Transverse colon (tissue), 4 donors: Measurements from ENCODE around the gene SNX11. TPM values are rescaled to one million over a fixed set of nuclear protein-coding genes. Genes with fewer than 3 reads are reported as not detected.

ENCODE experiments used
- DNase-seq: peaks from one replicate; pipeline ENCODE4 v3.0.0-alpha.2; 2019
- H3K27ac ChIP-seq, 4 donors: fragments of 200-600 bp; sonication (generic); 2 replicates each; pipeline ENCODE4 v1.5.1; 2016 to 2018; ENCODE audit warnings: inconsistent platforms in 4 of 4
- H3K27me3 ChIP-seq: fragments of 200-600 bp; sonication (generic); 2 replicates; pipeline ENCODE4 v1.5.1; 2017; ENCODE audit warnings: inconsistent platforms
- H3K36me3 ChIP-seq, 4 donors: fragments of 200-600 bp; sonication (generic); 2 replicates each; pipeline ENCODE4 v1.5.1; 2017 to 2019; ENCODE audit warnings: inconsistent platforms in 4 of 4
- H3K4me1 ChIP-seq, 4 donors: fragments of 200-600 bp; sonication (generic); 2 replicates each; pipeline ENCODE4 v1.5.1; 2017 to 2020; ENCODE audit warnings: inconsistent platforms in 4 of 4
- H3K4me3 ChIP-seq, 4 donors: fragments of 200-600 bp; sonication (generic); 1 replicate in 1 of 4; 2 replicates in 3 of 4; pipeline versions ENCODE4 v1.5.1 to v1.6.1; 2017 to 2019; ENCODE audit warnings: inconsistent platforms in 4 of 4
- H3K9me3 ChIP-seq, 2 donors: fragments of 200-600 bp; sonication (generic); 2 replicates each; pipeline ENCODE4 v1.5.1; 2017 to 2019; ENCODE audit warnings: inconsistent platforms in 2 of 2
- EP300 ChIP-seq: sonication (generic); formaldehyde crosslinking; IDR thresholded peaks from one replicate; pipeline ENCODE4 v1.6.1; 2017; ENCODE audit warnings: antibody characterized with exemption, low read depth
- POLR2A ChIP-seq: fragments of 450-650 bp; IDR thresholded peaks from one replicate; pipeline ENCODE4 v1.6.1; 2016; ENCODE audit warnings: antibody characterized with exemption, mild to moderate bottlenecking, moderate library complexity
- POLR2AphosphoS5 ChIP-seq, 3 donors: sonication (generic); formaldehyde crosslinking; IDR thresholded peaks; one replicate each; pipeline ENCODE4 v1.6.1; 2016; ENCODE audit warnings: antibody characterized with exemption in 3 of 3
- WGBS, 2 donors: methylation state at CpG; one replicate each; pipeline ENCODE4 v1.1.5; 2018; ENCODE audit warnings: low coverage in 1 of 2; 5-methylcytosine and 5-hydroxymethylcytosine counted together
- in situ Hi-C, 4 donors: fragments of 200-750 bp; cut with MboI; loops; one replicate each; pipeline versions ENCODE4 v1.15.0 to v1.15.1; 2017; ENCODE audit warnings: low sequenced_read_pairs in 3 of 4, low pct_ligation_motif_present in 1 of 4, low pct_unique_long_range_greater_than_20kb in 1 of 4
- intact Hi-C: fragments of 100-400 bp; cut with DNase I; formaldehyde crosslinking; loops from one replicate; pipeline ENCODE4 v1.15.1; 2023; ENCODE audit warnings: low total_unique reads
- total RNA-seq, 4 donors: library from RNA; depleted of rRNA; stranded (reverse); fragments of >200 nt; gene quantifications; one replicate each; pipeline ENCODE4 v1.1.0, GENCODE V29; 2016
- TF ChIP-seq, protein P1 (sequence below), 5 experiments: fragments of 200-600 bp in 3 of 5; fragments of 450-650 bp in 2 of 5; sonication (generic) in 3 of 5; IDR thresholded peaks; 1 replicate in 2 of 5; 2 replicates in 3 of 5; pipeline ENCODE4 v1.5.1; 2016 to 2017; ENCODE audit warnings: antibody characterized with exemption in 5 of 5, inconsistent platforms in 3 of 5, mild to moderate bottlenecking in 2 of 5, moderate library complexity in 1 of 5

The SNX11 gene
- total RNA-seq, 4 donors from 2014 or later = 2.0 to 24.3 (median 14.1) TPM

- Histone ChIP-seq H3K27me3 (no peaks in the 10 kb centered on the region), H3K27ac (peak overlapping the region; percentile 57 to 81 (median 73)), H3K4me3 (no peak overlapping the region), H3K9me3 (no peaks in the 10 kb centered on the region), H3K36me3 (no peaks in the 10 kb centered on the region), H3K4me1 (peaks cover 0 to 60% (median 12%) of the 10 kb centered on the region in 4 donors)
- intact Hi-C loops (no loop called here), in situ Hi-C loops (loop anchor here in 1 of 4 donors (10.0 kb wide), 1 partner anchor 59 kb away; the partner anchor contains the start of gene COPZ2)
- 58 to 62% methylated on average over 7 to 11 of the region's 11 CpGs for WGBS, 2 donors
- peak; percentile 23 for DNase-seq
- no peak for TF ChIP-seq POLR2A
- TF ChIP-seq POLR2AphosphoS5 (IDR thresholded peaks at IDR 0.05) = no peak
Observed at GRCh38 chr17:48093341-48094045, 14.1 kb upstream of the SNX11 start.

- Histone ChIP-seq H3K27me3 (no peaks in the 10 kb centered on the region), H3K27ac (peak overlapping the region in 1 of 4 donors; percentile 13), H3K9me3 (no peaks in the 10 kb centered on the region), H3K4me1 (peaks cover 0 to 71% (median 24%) of the 10 kb centered on the region in 4 donors), H3K36me3 (no peaks in the 10 kb centered on the region), H3K4me3 (no peak overlapping the region)
- intact Hi-C loops = no loop called here
- WGBS, 2 donors = 81 to 93% methylated on average over 3 to 4 of the region's 4 CpGs
- in situ Hi-C loops = loop anchor here in 1 of 4 donors (10.0 kb wide), 1 partner anchor 61 kb away; the partner anchor contains the start of gene COPZ2
- no peak for TF ChIP-seq POLR2A
- no peak for TF ChIP-seq POLR2AphosphoS5 (IDR thresholded peaks at IDR 0.05)
- TF ChIP-seq, protein P1, sequence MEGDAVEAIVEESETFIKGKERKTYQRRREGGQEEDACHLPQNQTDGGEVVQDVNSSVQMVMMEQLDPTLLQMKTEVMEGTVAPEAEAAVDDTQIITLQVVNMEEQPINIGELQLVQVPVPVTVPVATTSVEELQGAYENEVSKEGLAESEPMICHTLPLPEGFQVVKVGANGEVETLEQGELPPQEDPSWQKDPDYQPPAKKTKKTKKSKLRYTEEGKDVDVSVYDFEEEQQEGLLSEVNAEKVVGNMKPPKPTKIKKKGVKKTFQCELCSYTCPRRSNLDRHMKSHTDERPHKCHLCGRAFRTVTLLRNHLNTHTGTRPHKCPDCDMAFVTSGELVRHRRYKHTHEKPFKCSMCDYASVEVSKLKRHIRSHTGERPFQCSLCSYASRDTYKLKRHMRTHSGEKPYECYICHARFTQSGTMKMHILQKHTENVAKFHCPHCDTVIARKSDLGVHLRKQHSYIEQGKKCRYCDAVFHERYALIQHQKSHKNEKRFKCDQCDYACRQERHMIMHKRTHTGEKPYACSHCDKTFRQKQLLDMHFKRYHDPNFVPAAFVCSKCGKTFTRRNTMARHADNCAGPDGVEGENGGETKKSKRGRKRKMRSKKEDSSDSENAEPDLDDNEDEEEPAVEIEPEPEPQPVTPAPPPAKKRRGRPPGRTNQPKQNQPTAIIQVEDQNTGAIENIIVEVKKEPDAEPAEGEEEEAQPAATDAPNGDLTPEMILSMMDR (IDR thresholded peaks at IDR 0.05) = no peak
- TF ChIP-seq EP300 = no peak
- DNase-seq = no peak
Observed at GRCh38 chr17:48095611-48096010, 12.0 kb upstream of the SNX11 start.

- WGBS, 2 donors = 39 to 41% methylated on average over 8 to 10 of the region's 10 CpGs
- DNase-seq = no peak
Observed at GRCh38 chr17:48100160-48100559, 7.4 kb upstream of the SNX11 start.

GRCh38 chr17:48100591-48101011, 7.0 kb upstream of the SNX11 start:
- H3K4me3 ChIP-seq = peak overlapping the region; percentile 75 to 98 (median 86)
- H3K36me3 ChIP-seq = no peaks in the 10 kb centered on the region
- no peaks in the 10 kb centered on the region for H3K27me3 ChIP-seq
- 0% methylated on average over 4 to 21 of the region's 23 CpGs for WGBS, 2 donors
- in situ Hi-C loops = no loop called here
- peaks cover 0 to 43% (median 18%) of the 10 kb centered on the region in 4 donors for H3K4me1 ChIP-seq
- H3K9me3 ChIP-seq = no peaks in the 10 kb centered on the region
- intact Hi-C loops = no loop called here
- DNase-seq = peak; percentile 54
- TF ChIP-seq POLR2AphosphoS5 (IDR thresholded peaks at IDR 0.05) (no peak), EP300 (no peak), POLR2A (no peak)
- TF ChIP-seq, protein P1 (IDR thresholded peaks at IDR 0.05) = no peak
- H3K27ac ChIP-seq = peak overlapping the region; percentile 89 to 98 (median 95)

More at GRCh38 chr17:48100160-48100559, 7.4 kb upstream of the SNX11 start:
- TF ChIP-seq EP300 (no peak), POLR2AphosphoS5 (IDR thresholded peaks at IDR 0.05) (no peak), POLR2A (no peak)
- TF ChIP-seq, protein P1 (IDR thresholded peaks at IDR 0.05) = no peak
- intact Hi-C loops = no loop called here
- Histone ChIP-seq H3K4me3 (peak overlapping the region; percentile 75 to 98 (median 86)), H3K27me3 (no peaks in the 10 kb centered on the region), H3K27ac (peak overlapping the region; percentile 89 to 98 (median 95)), H3K4me1 (peaks cover 0 to 47% (median 18%) of the 10 kb centered on the region in 4 donors), H3K36me3 (no peaks in the 10 kb centered on the region), H3K9me3 (no peaks in the 10 kb centered on the region)
- in situ Hi-C loops = no loop called here
